Left renal cortex interstitium (tissue), 4 donors: Measurements from ENCODE around the gene LTBP3. TPM values are rescaled to one million over a fixed set of nuclear protein-coding genes. Genes with fewer than 3 reads are reported as not detected.

Experiments
- DNase-seq, 4 donors: peaks; one replicate each; pipeline ENCODE4 v3.0.0-alpha.2; 2013; ENCODE audit warnings: low read depth in 4 of 4, low spot score in 2 of 4, missing footprints in 1 of 4
- polyA plus RNA-seq, 4 donors: library from polyadenylated mRNA; unstranded; fragments of 120-200 nt; gene quantifications; one replicate each; pipeline ENCODE4 v1.2.1, GENCODE V29; 2013; ENCODE audit not compliant: insufficient read length in 4 of 4

Gene LTBP3
- polyA plus RNA-seq, 4 donors, result 93.0 to 182 (median 140) TPM

GRCh38 chr11:65498977-65499712 lies 59.0 kb downstream of the LTBP3 start, which contains the start of gene MALAT1:
MALAT1 (plus strand) TSS chr11:65499045.
- DNase-seq, result peak in 3 of 4 donors; percentile 94 to 96 (median 96)

GRCh38 chr11:65498727-65498976 lies 59.5 kb downstream of the LTBP3 start:
- DNase-seq, result no peak

GRCh38 chr11:65498042-65498726 lies 60.0 kb downstream of the LTBP3 start:
- DNase-seq, result peak in 1 of 4 donors; percentile 55

GRCh38 chr11:65497141-65498041 lies 60.8 kb downstream of the LTBP3 start:
- peak in 3 of 4 donors; percentile 96 to 98 (median 97) for DNase-seq

- no peak for DNase-seq
These were observed 61.6 kb downstream of the LTBP3 start for GRCh38 chr11:65496304-65497140.

- DNase-seq, result no peak
These were observed 64.6 kb downstream of the LTBP3 start for GRCh38 chr11:65493367-65494176.

- peak in 1 of 4 donors; percentile 49 for DNase-seq
These were observed 65.4 kb downstream of the LTBP3 start for GRCh38 chr11:65492637-65493366.

- DNase-seq, result no peak
These were observed 65.8 kb downstream of the LTBP3 start for GRCh38 chr11:65492387-65492636.

- DNase-seq, result no peak
These were observed 66.4 kb downstream of the LTBP3 start for GRCh38 chr11:65491614-65492386.

- DNase-seq, result no peak
These were observed 67.0 kb downstream of the LTBP3 start for GRCh38 chr11:65491163-65491465.

- DNase-seq, result no peak
These were observed 68.3 kb downstream of the LTBP3 start for GRCh38 chr11:65489706-65490320.

GRCh38 chr11:65489035-65489705 lies 69.0 kb downstream of the LTBP3 start:
- DNase-seq, result peak in 2 of 4 donors; percentile 56 to 63

Other genes starting within 250 kb of the LTBP3 start
- 10 to 100 TPM in 2 of 4 donors, 1 to 10 TPM in 2; 7.9 to 16.4 (median 11.6) TPM for gene CDC42EP2, start 243.5 kb downstream of the LTBP3 start, polyA plus RNA-seq
- 100 to 1,000 TPM in 1 of 4 donors, 10 to 100 TPM in 3; 80.5 to 105 (median 90.8) TPM for gene DPF2, start 224.5 kb downstream of the LTBP3 start, polyA plus RNA-seq
- under 1 TPM; 0.55 to 0.90 (median 0.86) TPM for gene TIGD3, start 203.6 kb downstream of the LTBP3 start, polyA plus RNA-seq
- 10 to 100 TPM in 1 of 4 donors, 1 to 10 TPM in 3; 4.0 to 10.5 (median 7.1) TPM for gene SLC25A45, start 175.7 kb downstream of the LTBP3 start, polyA plus RNA-seq
- gene FRMD8, start 171.7 kb downstream of the LTBP3 start, polyA plus RNA-seq, result 10 to 100 TPM; 14.5 to 24.4 (median 22.2) TPM
- gene NEAT1, start 135.6 kb downstream of the LTBP3 start, polyA plus RNA-seq, result 100 to 1,000 TPM in 3 of 4 donors, 10 to 100 TPM in 1; 71.3 to 336 (median 211) TPM
- gene MALAT1, start 59.3 kb downstream of the LTBP3 start, polyA plus RNA-seq, result 1,000 to 10,000 TPM in 2 of 4 donors, 100 to 1,000 TPM in 2; 299 to 1,150 (median 876) TPM
- gene SCYL1, start 33.3 kb downstream of the LTBP3 start, polyA plus RNA-seq, result 10 to 100 TPM; 63.1 to 86.0 (median 75.2) TPM
- 10 to 100 TPM; 45.3 to 69.4 (median 59.0) TPM for gene ZNRD2, start 12.1 kb upstream of the LTBP3 start, polyA plus RNA-seq
- 10 to 100 TPM; 20.1 to 41.3 (median 29.2) TPM for gene FAM89B, start 14.2 kb upstream of the LTBP3 start, polyA plus RNA-seq
- gene EHBP1L1, start 17.7 kb upstream of the LTBP3 start, polyA plus RNA-seq, result 10 to 100 TPM in 3 of 4 donors, 1 to 10 TPM in 1; 9.4 to 23.3 (median 16.2) TPM
- gene KCNK7, start 37.4 kb upstream of the LTBP3 start, polyA plus RNA-seq, result under 1 TPM in 3 of 4 donors, not detected in 1; 0.14 to 0.34 (median 0.21) TPM
- gene MAP3K11, start 55.9 kb upstream of the LTBP3 start, polyA plus RNA-seq, result 10 to 100 TPM; 35.2 to 54.0 (median 45.5) TPM
- gene PCNX3, start 57.4 kb upstream of the LTBP3 start, polyA plus RNA-seq, result 10 to 100 TPM; 22.4 to 43.0 (median 34.9) TPM
- gene SIPA1, start 79.7 kb upstream of the LTBP3 start, polyA plus RNA-seq, result 10 to 100 TPM; 23.2 to 46.3 (median 31.4) TPM
- gene RELA, start 104.6 kb upstream of the LTBP3 start, polyA plus RNA-seq, result 10 to 100 TPM; 45.0 to 63.4 (median 56.9) TPM
- gene KAT5, start 153.9 kb upstream of the LTBP3 start, polyA plus RNA-seq, result 10 to 100 TPM; 68.5 to 80.9 (median 80.1) TPM
- gene RNASEH2C, start 162.4 kb upstream of the LTBP3 start, polyA plus RNA-seq, result 10 to 100 TPM; 31.9 to 62.5 (median 53.3) TPM
- gene AP5B1, start 222.6 kb upstream of the LTBP3 start, polyA plus RNA-seq, result 10 to 100 TPM in 1 of 4 donors, 1 to 10 TPM in 3; 6.0 to 11.8 (median 8.5) TPM
- 10 to 100 TPM in 3 of 4 donors, 1 to 10 TPM in 1; 9.2 to 16.6 (median 13.4) TPM for gene OVOL1, start 228.7 kb upstream of the LTBP3 start, polyA plus RNA-seq